Smooth muscle cell (in vitro differentiated cells): ENCODE results near the gene RANGAP1. TPM values are rescaled to one million over a fixed set of nuclear protein-coding genes. Genes with fewer than 3 reads are reported as not detected.
"Not testable (repeated sequence)": the region's sequence is repeated elsewhere in the genome, so short reads cannot be mapped to it uniquely, and the experiment has no call there.

Experiments used
- DNase-seq: peaks from one replicate; lab custom pipeline; 2025; ENCODE audit not compliant: unreplicated experiment; lab: John Stamatoyannopoulos, UW
- H2AFZ ChIP-seq: fragments of 200-600 bp; sonication (generic); 2 replicates; pipeline ENCODE4 v1.6.0; 2016; ENCODE audit warnings: antibody characterized with exemption, low read depth, mild to moderate bottlenecking
- H3F3A ChIP-seq: fragments of 200-600 bp; sonication (generic); 2 replicates; pipeline ENCODE4 v1.6.0; 2017; ENCODE audit warnings: antibody characterized with exemption, low read depth
- H3K27ac ChIP-seq: fragments of 200-600 bp; sonication (generic); 2 replicates; pipeline ENCODE4 v1.5.1; 2016; ENCODE audit warnings: low read depth, mild to moderate bottlenecking
- H3K27me3 ChIP-seq: fragments of 200-600 bp; sonication (generic); 2 replicates; pipeline ENCODE4 v1.6.1; 2016; ENCODE audit warnings: low read depth, mild to moderate bottlenecking
- H3K36me3 ChIP-seq: fragments of 200-600 bp; sonication (generic); 2 replicates; pipeline ENCODE4 v1.5.1; 2016; ENCODE audit warnings: low read depth
- H3K4me1 ChIP-seq: fragments of 200-600 bp; sonication (generic); 2 replicates; pipeline ENCODE4 v1.5.1; 2016; ENCODE audit warnings: low read depth
- H3K4me2 ChIP-seq: fragments of 200-600 bp; sonication (generic); 2 replicates; pipeline ENCODE4 v1.6.0; 2016; ENCODE audit warnings: mild to moderate bottlenecking
- H3K4me3 ChIP-seq: fragments of 200-600 bp; sonication (generic); 2 replicates; pipeline ENCODE4 v1.5.1; 2016; ENCODE audit warnings: mild to moderate bottlenecking
- H3K79me2 ChIP-seq: fragments of 200-600 bp; sonication (generic); 2 replicates; pipeline ENCODE4 v1.6.0; 2016; ENCODE audit warnings: low read depth, mild to moderate bottlenecking
- H3K9ac ChIP-seq: fragments of 200-600 bp; sonication (generic); 2 replicates; pipeline ENCODE4 v1.6.0; 2016; ENCODE audit warnings: low read depth
- H3K9me3 ChIP-seq: fragments of 200-600 bp; sonication (generic); replicated peaks from 2 replicates; pipeline ENCODE4 v1.5.1; 2016; ENCODE audit warnings: low read depth
- H4K20me1 ChIP-seq: fragments of 200-600 bp; sonication (generic); 2 replicates; pipeline ENCODE4 v1.6.0; 2016; ENCODE audit warnings: low read depth
- CTCF ChIP-seq: fragments of 200-600 bp; sonication (generic); IDR thresholded peaks from 2 replicates; pipeline ENCODE4 v1.5.1; 2017; ENCODE audit warnings: borderline replicate concordance, mild to moderate bottlenecking, antibody characterized with exemption; ENCODE audit not compliant: insufficient read depth, poor library complexity, severe bottlenecking
- WGBS: methylation state at CpG from one replicate; pipeline ENCODE4 v1.1.7; 2016; ENCODE audit warnings: low lambda C conversion rate; 5-methylcytosine and 5-hydroxymethylcytosine counted together
- polyA plus RNA-seq: library from polyadenylated mRNA; unstranded; fragments of >200 nt; fragmentation: Nextera tagmentation; extraction: Ambion mirVana; gene quantifications from 2 replicates; pipeline ENCODE4 v1.2.1, GENCODE V29; 2016
- total RNA-seq: library from RNA; depleted of rRNA; stranded (reverse); fragments of >200 nt; gene quantifications from 2 replicates; pipeline ENCODE4 v1.2.3, GENCODE V29; 2014

The RANGAP1 gene
- total and polyA plus RNA-seq, 2 experiments from 2014 or later, result 20.6 to 21.7 TPM

GRCh38 chr22:41301085-41302020 is 15.4 kb upstream of the RANGAP1 start, which contains the start of gene ZC3H7B:
TSS of gene ZC3H7B (plus strand) at chr22:41301525. CDS start at chr22:41320661, 19,136 bp downstream.
- WGBS, result under 1% methylated on average over 51 of the region's 74 CpGs
- H4K20me1 ChIP-seq, result peaks cover 16% of the 10 kb centered on the region
- H3K9me3 ChIP-seq, result no peaks in the 10 kb centered on the region
- H3K4me3 ChIP-seq, result peak within 1 kb of the TSS; percentile 100
- no peaks in the 10 kb centered on the region for H3F3A ChIP-seq
- H3K27ac ChIP-seq, result peak within 1 kb of the TSS; percentile 75
- H2AFZ ChIP-seq, result peak within 1 kb of the TSS; percentile 85
- peak; percentile 24 for TF ChIP-seq CTCF
- peak; percentile 34 for DNase-seq
- peak within 1 kb of the TSS; percentile 99 for H3K4me2 ChIP-seq
- H3K9ac ChIP-seq, result peak within 1 kb of the TSS; percentile 89
- H3K4me1 ChIP-seq, result peaks cover 10% of the 10 kb centered on the region
- no peaks in the 10 kb centered on the region for H3K36me3 ChIP-seq
- peaks cover 59% of the 10 kb centered on the region for H3K79me2 ChIP-seq
- H3K27me3 ChIP-seq, result no peaks in the 10 kb centered on the region

GRCh38 chr22:41300661-41301060 is 14.7 kb upstream of the RANGAP1 start:
- Histone ChIP-seq H3F3A (no peaks in the 10 kb centered on the region), H3K9me3 (no peaks in the 10 kb centered on the region), H3K4me3 (peak overlapping the region; percentile 100), H3K4me1 (peaks cover 10% of the 10 kb centered on the region), H3K36me3 (no peaks in the 10 kb centered on the region), H3K27me3 (no peaks in the 10 kb centered on the region), H3K4me2 (peak overlapping the region; percentile 99), H2AFZ (peak overlapping the region; percentile 85), H3K27ac (peak overlapping the region; percentile 75), H4K20me1 (peaks cover 9% of the 10 kb centered on the region), H3K79me2 (peaks cover 52% of the 10 kb centered on the region), H3K9ac (no peak overlapping the region)
- 66% methylated on average over 7 of the region's 7 CpGs for WGBS
- no peak for DNase-seq
- TF ChIP-seq CTCF, result no peak

- no peak overlapping the region for H3K4me2 ChIP-seq
- no peak overlapping the region for H3K4me3 ChIP-seq
- H4K20me1 ChIP-seq, result no peaks in the 10 kb centered on the region
- TF ChIP-seq CTCF, result no peak
- no peaks in the 10 kb centered on the region for H3K36me3 ChIP-seq
- WGBS, result 95% methylated on average over 9 of the region's 9 CpGs
- no peak overlapping the region for H3K9ac ChIP-seq
- H2AFZ ChIP-seq, result no peak overlapping the region
- H3K27ac ChIP-seq, result no peak overlapping the region
- no peaks in the 10 kb centered on the region for H3K9me3 ChIP-seq
- no peaks in the 10 kb centered on the region for H3K27me3 ChIP-seq
- peaks cover 16% of the 10 kb centered on the region for H3K79me2 ChIP-seq
- no peak for DNase-seq
- peaks cover 3% of the 10 kb centered on the region for H3K4me1 ChIP-seq
- no peaks in the 10 kb centered on the region for H3F3A ChIP-seq
Observed at GRCh38 chr22:41296826-41297667, 11.1 kb upstream of the RANGAP1 start.

- DNase-seq, H3K4me3 ChIP-seq, H3K27me3 ChIP-seq, H3K4me2 ChIP-seq, H3K9me3 ChIP-seq, H3K36me3 ChIP-seq, H3K27ac ChIP-seq, H3K4me1 ChIP-seq, H2AFZ ChIP-seq, H4K20me1 ChIP-seq, H3F3A ChIP-seq, H3K9ac ChIP-seq, H3K79me2 ChIP-seq: not testable (repeated sequence)
- WGBS, result no CpG with 5 or more reads among the region's 28 CpGs
Observed at GRCh38 chr22:41294816-41295215, 8.8 kb upstream of the RANGAP1 start.
